ENCODE results near the gene ETHE1.
"Not testable (repeated sequence)": the region's sequence is repeated elsewhere in the genome, so short reads cannot be mapped to it uniquely, and the experiment has no call there.

The ETHE1 gene

DNA sequence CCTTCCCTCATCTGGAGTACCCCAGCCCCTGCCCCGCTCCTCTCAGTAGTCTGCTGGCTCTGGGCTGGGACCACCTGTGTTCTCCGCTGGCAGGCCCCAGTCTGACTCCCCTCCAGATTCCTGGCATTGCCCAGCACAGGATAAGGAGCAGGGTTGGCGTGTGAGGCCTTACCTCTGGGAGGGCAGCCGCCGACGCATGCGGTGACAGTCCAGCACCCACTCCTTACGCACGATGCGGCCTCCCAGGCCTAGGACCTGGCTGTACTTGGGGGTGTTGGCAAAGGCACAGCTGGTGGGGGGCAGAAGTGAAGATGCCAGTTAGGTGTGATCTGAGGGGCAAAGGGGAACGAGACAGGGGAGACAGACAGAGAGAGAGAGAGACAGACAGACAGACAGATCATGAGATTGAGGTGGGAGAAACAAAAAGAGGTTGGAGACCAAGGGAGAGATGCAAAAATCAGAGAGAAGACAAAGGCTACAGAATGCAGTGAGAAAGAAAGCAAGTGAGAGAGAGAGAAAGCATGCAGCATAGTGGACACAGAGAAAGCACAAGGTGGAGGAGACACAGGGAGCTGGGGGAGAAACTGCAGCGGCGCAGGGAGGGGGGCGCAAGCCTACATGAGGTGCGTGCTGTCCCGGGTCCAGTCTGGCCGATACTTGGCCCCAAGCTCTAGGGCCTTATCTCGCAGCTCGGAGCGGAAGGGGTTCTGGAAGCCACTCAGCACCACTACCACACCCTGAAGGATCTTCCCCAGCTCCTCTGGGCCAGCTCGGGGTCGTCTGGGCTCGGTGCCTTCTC lies 24.6 kb upstream of the ETHE1 start:
- DNase-seq: no peak

DNA sequence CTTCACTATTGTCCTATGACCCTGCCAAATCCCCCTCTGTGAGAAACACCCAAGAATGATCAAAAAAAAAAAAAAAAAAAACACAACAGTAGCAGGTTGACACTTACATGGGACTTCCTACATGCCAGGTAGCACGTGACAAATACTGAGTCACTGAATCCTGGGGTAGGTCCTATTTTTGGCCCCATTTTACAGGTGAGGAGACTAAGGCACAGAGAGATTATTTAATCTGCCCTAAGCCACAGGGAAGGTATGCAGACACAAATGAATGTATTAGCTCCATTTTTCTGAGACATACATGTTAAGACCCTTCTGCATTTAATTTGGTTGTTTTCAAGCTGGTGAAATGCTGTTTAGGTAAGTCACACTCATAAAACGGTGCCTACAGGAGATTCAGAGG lies 21.7 kb upstream of the ETHE1 start:
- DNase-seq: no peak

DNA sequence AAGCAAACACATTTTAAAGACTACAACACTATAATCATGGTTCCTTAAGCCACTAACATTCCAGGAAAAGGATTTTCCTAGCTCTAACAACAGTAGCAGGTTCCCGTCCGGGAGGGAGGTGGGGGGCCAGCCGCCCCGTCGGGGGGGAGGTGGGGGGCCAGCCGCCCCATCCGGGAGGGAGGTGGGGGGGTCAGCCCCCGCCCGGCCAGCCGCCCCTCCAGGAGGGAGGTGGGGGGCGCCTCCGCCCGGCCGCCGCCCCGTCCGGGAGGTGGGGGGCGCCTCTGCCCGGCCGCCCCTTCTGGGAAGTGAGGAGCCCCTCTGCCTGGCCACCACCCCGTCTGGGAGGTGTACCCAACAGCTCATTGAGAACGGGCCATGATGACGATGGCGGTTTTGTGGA lies 20.9 kb upstream of the ETHE1 start:
- not testable (repeated sequence) for DNase-seq

DNA sequence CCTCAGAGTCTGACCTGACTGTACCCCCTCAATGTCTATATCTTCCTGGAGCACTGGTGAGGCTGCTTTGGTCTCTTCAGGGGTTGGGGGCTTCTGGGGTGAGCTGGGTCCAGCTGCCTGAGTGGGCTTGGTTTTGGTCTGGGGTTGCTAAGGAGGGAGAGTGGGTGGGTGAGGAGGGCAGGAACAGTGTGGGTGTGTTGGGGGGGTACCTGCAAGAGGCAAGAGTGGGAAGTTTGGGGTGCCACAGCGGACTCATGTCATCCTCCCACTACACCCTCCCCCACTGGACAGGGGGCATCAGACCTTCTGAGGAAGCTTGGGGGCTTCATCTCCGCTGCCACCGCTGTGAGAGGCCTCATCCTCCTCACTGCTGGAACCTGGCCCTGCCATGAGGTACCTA lies 19.6 kb upstream of the ETHE1 start:
- DNase-seq: no peak

DNA sequence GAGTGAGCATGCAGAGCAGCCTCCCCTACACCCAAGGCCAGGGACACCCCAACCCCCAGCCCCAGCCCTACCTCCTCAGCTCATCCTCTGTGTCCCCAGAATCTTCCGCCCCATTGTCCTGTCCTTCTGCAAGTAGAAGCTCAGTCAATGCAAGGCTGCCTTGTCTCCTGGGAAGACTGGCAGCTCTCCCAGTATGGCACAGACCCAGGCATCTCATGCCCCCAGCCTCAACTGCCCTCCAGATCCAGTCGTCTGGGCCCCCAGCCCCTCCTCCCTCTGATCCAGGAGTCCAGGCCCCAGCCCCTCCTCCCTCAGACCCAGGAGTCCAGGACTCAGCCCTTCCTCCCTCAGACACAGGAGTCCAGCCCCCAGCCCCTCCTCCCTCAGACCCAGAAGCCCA lies 19.0 kb upstream of the ETHE1 start:
- no peak for DNase-seq

DNA sequence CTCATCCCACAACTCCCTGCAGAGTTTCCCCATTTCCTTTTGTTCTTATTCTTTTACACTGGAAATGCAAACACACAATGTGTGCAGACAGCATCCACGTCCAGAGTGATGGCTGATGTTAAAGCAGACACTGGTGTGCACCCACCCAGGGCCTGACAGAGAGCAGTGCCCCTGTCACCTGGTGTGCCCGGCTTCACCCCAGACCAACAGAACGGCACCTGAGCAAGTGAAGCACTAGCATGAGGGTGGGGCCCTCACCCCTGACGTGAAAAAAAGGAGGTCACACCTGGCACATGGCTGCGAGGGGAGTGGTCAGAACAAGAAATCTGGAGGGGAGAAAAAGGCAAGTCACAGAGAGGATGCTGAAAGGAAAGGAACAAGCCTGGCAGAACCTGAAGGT lies 18.3 kb upstream of the ETHE1 start:
- no peak for DNase-seq

DNA sequence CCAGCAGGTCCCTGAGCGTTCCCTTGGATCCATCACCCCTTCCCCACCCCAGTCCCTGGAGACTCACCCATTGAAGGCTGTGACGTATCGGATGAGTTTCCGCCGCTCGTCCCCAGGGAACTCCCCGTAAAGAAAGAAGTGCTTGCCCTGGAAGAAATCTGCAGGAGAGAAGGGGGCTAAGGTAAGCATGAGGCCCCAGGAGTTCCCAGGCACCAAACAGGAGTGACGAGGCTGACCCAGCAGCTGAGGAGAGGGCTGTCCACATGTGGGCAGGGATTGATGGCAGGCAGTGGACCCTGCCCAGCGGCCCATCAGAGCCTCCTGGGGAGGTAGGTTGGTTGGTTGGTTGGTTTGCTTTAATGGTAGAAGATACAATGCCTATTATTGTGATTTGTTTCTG lies 17.1 kb upstream of the ETHE1 start:
- DNase-seq: no peak

DNA sequence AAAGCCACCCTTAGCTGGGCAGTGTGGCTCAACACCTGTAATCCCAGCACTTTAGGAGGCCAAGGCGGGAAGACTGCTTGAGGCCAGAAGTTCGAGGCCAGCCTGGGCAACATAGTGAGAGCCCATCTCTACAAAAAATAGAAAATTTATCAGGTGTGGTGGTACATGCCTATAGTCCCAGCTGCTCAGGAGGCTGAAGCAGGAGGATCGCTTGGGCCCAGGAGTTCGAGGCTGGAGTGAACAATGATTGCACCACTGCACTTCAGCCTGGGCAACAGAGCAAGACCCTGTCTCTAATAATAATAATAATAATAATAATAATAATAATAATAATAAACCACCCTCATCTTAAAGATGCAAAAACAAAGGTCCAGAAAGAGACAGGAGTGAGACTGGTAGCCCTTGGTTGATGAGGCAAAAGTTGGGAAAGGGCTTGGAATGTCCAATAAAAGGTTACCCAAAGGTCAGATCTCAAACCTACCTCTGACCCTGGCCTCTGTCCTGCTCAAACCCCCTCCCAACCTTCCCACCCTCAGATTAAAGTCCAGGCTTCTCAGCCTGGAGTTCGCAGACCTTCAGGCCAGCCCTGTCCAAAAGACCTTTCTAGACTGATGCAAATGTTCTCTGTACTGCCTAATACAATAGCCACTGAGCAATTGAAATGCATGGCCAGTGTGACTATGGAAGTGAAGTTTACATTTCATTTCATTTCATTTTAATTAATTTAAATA lies 15.1 kb upstream of the ETHE1 start:
- no peak for DNase-seq

DNA sequence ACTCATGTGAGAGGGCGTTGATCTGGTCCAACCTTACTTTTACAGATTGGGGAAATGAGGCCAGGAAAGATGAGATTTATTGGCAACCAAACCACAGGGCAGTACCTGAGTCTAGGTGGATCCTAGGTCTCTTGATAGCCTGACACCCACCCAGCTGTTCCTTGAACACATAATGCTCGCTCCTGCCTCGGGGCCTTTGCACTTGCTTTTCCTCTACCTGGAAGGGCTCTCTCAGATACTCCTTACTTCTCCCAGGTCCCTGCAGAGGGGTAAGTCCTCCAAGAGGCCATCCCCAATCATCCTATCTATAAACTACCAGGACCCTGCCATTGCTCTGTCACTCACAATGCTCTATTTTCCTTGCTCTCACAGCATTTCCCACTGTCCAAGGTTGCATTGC lies 13.4 kb upstream of the ETHE1 start:
- DNase-seq: no peak

DNA sequence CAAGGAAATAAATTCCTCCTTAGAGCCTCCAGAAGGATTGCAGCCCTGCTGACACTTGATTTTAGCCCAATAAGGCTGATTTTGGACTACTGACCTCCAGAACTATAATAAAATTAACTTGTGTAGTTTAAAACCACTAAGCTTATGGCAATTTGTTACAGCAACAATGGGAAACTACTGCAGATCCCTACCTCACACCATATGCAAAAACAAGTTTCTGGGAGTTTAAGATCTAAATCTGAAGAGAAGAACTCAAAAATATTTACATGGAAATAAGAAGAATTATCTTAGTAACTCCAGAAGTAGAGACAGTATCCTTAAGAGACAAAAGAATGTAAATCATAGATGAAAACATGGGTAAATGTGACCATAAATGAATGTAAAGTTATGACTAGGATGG lies 11.9 kb upstream of the ETHE1 start:
- DNase-seq: no peak

DNA sequence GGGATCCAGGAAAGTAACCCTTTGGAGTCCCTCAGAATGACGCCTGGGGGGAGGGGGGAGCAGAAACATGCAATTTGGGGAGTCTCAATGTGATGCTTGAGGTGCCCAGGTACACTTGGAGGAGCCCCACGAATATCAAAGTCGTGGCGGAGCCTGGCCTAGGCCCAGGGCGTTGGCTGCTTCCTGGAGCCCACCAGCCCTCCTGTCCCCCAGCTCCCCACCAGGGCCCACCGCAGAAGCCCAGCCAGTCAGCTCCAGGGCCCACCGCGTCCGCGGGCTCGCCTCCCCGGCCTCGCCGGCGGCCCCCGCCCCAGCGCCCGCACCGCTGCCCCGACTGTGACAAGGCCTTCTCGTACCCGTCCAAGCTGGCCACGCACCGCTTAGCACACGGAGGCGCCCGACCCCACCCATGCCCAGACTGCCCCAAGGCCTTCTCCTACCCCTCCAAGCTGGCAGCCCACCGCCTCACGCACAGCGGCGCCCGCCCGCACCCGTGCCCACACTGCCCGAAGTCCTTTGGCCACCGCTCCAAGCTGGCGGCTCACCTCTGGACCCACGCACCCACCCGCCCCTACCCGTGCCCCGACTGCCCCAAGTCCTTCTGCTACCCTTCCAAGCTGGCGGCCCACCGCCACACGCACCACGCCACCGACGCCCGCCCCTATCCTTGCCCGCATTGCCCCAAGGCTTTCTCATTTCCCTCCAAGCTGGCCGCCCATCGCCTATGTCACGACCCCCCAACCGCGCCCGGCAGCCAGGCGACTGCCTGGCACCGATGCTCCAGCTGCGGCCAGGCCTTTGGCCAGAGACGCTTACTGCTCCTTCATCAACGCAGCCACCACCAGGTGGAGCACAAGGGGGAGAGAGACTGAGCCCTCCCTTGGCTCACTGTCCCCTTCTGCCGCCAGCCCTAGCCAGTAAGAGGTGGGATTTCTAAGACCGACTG lies 8.1 kb upstream of the ETHE1 start:
- peak; percentile 9 for DNase-seq

DNA sequence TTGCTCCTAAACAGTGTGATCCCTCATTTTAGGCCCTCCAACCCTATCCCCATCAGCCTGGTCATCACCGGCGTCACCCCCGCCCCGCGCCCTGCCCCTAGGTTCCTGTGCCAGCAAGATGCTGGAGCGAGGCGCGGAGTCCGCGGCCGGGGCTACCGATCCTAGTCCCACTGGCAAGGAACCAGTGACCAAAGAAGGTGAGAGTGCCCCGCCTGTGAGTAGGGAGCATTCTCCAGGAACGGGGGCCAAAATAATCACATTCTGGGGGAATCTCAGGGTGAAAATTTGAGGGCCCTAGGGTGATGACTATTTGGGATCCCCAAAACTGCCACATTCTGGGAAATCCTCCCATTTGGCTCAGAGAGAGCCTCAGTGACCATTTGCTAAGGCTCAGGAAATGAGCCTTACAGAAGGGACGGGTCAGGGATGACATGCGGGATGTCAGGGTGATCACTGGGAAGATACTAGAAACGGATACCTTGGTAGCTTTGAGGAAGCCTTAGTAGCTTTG lies 7.4 kb upstream of the ETHE1 start:
- DNase-seq: no peak

DNA sequence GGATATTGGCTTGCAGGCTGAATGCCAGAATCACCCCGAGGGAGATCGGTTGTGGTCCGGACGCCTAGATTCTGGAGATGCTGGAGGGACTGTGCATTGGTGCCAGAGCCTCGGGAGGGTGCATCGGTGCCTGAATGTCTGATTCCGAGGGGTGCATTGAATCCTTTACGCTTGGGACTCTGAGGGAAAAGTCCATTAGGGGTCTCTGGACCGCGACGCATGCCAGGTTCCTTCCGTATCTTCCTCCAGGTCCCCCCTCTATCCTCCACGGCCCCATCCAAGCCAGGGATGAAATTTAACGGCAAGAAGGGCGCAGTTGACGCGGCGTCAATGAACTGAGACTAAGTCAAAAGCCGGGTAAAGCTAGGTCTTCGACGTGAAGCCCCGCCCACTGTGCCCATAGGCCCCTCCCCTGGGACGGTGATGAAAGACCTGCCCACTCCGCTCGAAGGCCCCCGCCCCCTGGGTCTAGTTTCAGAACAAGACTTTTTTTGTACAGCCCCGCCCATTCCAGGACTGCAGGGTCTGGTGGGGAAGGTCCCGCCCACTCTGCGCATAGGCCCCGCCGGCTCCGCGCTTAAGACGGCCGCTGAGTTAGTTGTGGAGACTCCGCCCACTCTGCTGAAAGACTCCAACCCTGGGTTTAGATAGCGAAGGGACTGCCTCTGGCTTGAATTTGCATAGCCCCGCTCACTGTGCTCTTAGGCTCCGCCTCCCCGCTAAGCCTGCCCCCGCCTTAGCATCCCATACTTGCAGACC lies 6.7 kb upstream of the ETHE1 start:
- peak; percentile 94 for DNase-seq

DNA sequence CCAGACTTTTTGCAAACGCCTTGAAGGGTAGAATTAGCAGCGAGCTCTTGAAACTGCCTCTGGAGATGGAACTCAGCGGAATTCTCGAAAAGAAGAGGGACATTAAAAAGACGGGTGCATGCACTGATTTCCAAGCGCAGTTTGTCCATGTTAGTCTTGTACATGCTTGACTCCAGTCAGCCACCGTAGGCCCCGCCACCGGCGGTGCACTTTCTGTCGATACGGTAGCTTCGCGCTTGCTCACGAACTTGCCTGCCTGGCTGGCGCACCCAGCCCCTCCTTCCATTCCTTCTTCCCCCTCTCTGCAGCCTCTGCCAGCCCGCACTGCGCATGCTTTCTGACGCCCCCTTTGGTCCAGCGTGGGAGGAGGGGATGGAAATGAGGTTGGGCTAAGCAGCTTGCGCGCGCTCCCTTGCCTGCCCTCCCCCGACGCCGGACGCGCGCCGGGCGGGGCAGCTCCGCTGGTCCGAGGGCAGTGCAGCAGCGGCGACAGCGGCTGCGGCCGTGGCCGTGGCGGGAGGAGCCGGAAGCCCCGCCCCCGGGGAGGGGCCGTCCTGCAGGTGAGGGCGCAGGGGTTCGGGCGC lies 6.1 kb upstream of the ETHE1 start, which contains the start of gene ZNF575:
Gene ZNF575, plus strand, starts transcription at position 227 of the 584 bp plus-strand sequence. CDS start 1,235 bp downstream, outside the sequence.
- DNase-seq: peak; percentile 74

DNA sequence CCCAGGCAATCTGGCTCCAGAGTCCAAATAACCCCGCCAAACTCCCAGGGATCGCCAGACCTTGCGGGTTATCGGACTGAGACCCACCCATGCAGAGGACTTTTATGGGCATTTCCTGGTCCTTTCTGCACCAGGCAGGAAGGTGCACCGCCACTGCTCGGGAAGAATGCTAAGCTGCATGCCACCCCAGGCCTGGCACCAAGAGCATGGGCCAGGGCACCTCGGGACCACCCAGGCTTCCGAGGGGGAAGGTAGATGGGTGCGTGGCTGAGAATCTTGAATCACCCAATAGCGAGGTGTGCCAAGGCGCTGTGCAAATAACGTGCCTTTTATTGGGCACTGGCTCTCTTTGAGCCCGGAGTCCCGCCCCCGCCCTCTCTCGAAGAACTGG lies 5.6 kb upstream of the ETHE1 start:
- DNase-seq: no peak

DNA sequence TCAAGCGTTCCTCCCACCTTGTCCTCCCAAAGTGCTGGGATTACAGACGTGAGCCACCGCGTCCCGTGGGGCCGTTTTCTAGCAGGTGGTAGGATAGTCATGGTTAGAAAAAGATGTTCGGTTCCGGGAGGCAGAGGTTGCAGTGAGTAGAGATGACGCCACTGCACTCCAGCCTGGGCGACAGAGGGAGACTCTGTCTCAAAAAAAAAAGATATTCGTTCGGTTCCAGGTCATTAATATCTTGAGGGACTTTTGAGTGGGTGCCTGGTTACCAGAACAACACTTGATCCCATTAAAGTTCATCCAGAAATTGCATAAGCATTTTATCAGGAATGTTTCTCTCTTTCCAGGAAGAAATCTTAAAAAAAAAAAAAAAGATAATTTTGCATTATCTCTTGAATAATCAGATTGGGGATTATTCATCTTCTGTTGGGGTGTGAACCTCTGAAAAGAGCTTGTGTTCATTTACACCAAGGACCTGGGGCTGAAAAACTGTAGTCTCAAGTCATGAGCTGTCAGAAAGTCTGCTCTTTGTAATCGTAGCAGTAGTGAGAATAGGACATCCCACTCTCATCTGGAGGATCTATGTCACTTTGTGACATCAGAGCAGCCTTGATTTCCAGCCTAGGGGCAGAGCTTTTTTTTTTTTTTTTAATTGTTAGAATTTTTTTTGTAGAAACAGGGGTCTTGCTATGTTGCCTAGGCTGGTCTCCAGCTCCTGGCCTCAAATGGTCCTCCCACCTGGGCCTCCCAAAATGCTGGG lies 1.0 kb upstream of the ETHE1 start:
- DNase-seq: no peak

DNA sequence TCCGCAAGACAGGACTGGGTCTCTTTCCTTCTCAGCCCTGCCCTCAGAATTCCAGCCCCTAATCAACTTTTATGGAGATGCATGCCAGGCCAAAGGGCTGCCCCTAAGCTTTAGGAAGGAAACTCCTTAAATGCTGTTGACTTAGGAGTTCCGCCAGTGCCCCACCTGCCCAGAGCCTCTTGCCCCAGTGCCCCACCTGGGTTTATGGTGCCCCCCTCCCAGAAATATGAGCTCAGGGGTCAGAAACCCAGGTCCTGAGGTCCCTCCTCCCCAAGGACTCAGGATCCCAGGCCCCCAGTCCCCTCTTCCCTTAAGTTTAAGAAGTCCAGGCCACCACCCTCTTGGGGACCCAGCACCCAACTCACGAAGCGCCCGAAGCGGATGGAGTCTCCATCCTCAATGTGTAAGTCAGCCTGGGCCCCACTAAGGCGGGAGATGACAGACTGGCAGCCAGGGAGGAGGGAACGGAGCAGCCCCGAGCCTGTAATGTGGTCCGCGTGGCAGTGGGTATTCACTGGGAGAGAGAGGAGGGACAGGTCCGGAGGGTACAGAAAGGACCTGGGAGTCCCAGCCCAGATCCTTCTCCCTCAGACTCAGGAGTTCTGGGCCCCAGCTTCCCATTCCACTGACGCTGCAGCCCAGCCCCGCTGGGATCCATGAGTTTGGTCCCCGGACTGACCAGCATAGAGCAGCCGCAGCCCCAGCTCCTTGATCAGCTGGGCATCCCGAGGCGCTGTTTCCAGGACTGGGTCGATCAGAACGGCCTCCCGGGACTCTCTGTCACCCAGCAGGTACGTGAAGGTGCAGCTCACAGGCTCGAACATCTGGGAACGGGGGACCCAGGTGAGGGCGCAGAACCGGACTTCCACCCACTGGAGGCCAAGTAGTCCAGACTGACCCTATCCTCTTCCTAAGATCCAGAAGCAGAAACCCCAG lies 897 bp downstream of the ETHE1 start:
- DNase-seq: no peak

DNA sequence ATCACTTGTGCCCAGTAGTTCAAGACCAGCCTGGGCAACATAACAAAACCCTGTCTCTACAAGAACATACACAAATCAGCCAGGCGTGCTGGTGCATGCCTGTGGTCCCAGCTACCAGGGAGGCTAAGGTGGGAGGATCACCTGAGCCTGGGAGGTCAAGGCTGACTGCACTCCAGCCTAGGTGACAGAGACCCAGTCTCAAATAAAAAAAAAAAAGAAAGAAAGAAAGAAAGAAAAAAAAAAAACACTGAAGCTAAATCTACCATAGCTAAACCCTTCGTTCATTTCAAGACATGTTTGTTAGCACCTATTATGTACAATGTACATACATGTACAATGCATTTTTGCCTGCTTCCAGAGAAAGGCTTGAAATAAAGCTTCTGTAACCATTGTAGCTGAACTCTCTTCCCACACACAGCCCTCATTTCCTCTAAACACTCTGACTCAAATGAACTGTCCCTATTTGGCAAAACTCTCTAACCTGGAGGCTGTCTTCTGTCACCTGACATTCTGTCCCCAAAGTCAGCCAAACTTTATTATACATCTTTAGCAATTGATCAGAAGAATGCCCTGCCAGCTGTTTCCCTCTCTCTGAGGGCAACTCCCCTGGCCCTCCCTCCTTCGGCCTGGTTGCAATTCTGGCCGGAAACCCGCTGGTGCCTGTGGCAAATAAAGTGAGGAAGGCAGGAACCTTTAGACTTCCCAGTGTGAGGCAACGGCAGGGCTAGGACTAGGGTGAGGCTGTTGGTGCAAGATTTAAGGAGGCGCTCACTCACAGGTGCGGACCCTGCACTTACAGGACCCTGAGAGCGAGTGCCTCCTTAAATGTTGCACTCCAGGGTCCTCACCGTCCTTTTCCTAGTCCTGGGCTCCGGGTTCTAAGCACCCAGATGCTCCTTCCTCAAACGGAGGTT lies 1.8 kb downstream of the ETHE1 start:
- DNase-seq: no peak

DNA sequence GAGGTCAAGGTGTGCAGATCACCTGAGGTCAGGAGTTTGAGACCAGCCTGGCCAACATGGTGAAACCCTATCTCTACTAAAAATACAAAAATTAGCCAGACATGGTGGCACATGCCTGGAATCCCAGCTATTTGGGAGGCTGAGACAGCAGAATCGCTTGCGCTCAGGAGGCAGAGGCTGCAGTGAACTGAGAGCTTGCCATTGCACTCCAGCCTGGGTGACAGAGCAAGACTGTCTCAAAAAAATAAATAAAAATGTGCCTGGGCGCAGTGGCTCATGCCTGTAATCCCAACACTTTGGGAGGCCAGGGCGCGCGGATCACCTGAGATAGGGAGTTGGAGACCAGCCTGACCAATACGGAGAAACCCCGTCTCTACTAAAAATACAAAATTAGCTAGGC lies 3.3 kb downstream of the ETHE1 start:
- DNase-seq: not testable (repeated sequence)

Measured in DMS 273 treated with DMSO at 0.1 percent for 48 hours (cell line).